Stimulated activated naive CD4-positive, alpha-beta T cell (primary cell): ENCODE results near the gene TALDO1.
A peak's percentile ranks its signal among the peaks of the same experiment; 100 is the strongest.
"Not testable (repeated sequence)": the region's sequence is repeated elsewhere in the genome, so short reads cannot be mapped to it uniquely, and the experiment has no call there.

Experiments used
- DNase-seq, 6 experiments: peaks; one replicate each; lab custom pipeline; 2025; lab: John Stamatoyannopoulos, UW

Gene TALDO1

GRCh38 chr11:719214-720016 is 27.8 kb upstream of the TALDO1 start:
- DNase-seq = no peak

- no peak for DNase-seq
These were observed 27.1 kb upstream of the TALDO1 start for GRCh38 chr11:720017-720641.

DNA sequence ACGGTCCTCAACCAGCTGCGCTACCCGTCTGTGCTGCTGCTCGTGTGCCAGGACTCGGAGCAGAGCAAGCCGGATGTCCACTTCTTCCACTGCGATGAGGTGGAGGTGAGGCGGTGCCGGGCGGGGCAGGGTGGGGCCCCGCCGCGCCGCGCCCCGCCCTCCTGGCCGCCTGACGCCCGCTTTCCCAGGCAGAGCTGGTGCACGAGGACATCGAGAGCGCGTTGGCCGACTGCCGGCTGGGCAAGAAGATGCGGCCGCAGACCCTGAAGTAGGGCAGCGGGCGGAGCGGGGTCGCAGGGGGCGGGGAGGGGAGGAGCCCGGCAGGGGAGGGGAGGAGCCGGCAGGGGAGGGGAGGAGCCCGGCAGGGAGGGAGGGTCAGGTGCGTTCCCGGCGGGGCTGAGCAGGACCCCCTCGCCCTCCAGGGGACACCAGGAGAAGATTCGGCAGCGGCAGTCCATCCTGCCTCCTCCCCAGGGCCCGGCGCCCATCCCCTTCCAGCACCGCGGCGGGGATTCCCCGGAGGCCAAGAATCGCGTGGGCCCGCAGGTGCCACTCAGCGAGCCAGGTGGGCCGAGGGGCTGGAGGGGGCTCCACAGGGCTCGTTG is 26.5 kb upstream of the TALDO1 start:
- DNase-seq = peak in 3 of 6 experiments; percentile 55 to 73 (median 70)

DNA sequence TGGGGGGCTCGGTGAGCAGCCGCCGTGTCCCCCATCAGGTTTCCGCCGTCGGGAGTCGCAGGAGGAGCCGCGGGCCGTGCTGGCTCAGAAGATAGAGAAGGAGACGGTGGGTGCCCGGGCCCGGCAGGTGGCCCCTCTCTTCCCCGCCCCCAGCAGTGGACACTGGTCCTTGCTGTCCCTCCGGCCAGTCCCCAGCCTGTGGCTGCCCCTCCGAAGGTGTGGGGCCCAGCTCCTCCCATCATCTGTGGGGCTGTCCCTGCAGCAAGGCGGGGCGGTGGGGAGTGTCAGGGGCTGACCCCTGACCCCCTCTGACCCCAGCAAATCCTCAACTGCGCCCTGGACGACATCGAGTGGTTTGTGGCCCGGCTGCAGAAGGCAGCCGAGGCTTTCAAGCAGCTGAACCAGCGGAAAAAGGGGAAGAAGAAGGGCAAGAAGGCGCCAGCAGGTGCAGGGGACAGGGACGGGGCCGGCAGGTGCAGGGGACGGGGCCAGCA is 26.0 kb upstream of the TALDO1 start:
- no peak for DNase-seq

DNA sequence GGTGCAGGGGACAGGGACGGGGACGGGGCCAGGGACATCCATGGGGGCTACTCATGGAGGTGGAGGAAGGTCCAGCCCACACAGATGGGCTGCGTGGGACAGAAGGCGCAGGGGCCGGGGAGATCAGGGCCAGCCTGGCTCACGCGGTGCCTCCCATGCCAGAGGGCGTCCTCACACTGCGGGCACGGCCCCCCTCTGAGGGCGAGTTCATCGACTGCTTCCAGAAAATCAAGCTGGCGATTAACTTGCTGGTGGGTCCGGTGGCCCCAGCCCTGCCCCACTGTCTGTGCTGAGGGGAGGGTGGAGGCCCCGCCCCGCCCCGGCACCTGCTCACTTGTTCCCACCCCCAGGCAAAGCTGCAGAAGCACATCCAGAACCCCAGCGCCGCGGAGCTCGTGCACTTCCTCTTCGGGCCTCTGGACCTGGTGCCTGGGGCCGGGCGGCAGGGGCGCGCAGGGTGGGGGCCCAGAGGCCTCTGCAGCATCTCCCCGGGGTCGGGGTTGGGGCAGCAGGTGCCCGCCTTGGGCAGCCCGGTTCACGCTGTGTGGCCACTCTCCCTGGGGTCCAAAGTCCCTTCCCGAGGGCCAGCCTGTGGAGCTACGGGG is 25.4 kb upstream of the TALDO1 start:
- peak in 5 of 6 experiments; percentile 29 to 61 (median 49) for DNase-seq

DNA sequence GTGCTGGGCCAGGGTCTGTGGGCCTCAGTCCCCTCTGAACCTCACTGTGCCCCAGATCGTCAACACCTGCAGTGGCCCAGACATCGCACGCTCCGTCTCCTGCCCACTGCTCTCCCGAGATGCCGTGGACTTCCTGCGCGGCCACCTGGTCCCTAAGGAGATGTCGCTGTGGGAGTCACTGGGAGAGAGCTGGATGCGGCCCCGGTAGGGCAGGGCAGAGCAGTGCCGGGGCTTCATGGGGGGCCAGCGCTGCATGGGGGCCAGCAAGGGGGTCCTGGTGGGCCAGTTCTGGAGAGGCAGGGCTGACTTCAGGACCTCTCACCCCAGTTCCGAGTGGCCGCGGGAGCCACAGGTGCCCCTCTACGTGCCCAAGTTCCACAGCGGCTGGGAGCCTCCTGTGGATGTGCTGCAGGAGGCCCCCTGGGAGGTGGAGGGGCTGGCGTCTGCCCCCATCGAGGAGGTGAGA is 24.9 kb upstream of the TALDO1 start:
- DNase-seq = no peak

DNA sequence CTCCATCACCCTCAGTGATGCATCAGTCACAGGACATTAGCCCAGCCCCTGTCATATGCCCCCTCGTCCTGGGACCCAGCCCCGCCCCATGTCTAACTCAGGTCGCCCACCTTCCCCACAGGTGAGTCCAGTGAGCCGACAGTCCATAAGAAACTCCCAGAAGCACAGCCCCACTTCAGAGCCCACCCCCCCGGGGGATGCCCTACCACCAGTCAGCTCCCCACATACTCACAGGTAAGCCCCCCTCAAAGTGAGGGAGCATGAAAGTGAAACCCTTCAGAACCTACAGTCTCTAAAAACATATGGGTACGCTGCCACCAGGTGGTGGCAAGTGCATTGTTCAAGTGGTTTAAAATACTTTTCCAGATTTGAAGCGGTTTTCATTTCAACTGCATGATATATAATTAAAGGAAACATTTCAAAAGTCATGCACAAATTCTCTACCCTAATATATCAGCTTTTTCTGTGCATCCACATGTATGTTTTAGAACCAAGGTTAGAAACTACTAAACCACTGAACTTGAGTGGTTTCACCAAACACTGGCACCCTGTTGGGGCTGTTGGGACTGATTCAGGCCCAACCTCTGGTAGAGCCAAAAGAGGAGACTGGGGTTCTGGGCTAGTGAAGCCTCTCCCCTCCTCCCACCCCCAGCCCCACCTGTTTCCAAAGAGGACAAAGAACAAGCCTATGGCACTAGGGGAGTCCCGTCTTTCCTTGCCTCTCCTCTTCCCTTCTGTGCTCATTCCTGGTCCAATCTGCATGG is 24.0 kb upstream of the TALDO1 start:
- peak in 5 of 6 experiments; percentile 27 to 66 (median 37) for DNase-seq

GRCh38 chr11:724049-724777 is 23.1 kb upstream of the TALDO1 start:
- DNase-seq = no peak

GRCh38 chr11:724778-725386 is 22.4 kb upstream of the TALDO1 start:
- DNase-seq = no peak

GRCh38 chr11:725624-726202 is 21.6 kb upstream of the TALDO1 start:
- DNase-seq = no peak

DNA sequence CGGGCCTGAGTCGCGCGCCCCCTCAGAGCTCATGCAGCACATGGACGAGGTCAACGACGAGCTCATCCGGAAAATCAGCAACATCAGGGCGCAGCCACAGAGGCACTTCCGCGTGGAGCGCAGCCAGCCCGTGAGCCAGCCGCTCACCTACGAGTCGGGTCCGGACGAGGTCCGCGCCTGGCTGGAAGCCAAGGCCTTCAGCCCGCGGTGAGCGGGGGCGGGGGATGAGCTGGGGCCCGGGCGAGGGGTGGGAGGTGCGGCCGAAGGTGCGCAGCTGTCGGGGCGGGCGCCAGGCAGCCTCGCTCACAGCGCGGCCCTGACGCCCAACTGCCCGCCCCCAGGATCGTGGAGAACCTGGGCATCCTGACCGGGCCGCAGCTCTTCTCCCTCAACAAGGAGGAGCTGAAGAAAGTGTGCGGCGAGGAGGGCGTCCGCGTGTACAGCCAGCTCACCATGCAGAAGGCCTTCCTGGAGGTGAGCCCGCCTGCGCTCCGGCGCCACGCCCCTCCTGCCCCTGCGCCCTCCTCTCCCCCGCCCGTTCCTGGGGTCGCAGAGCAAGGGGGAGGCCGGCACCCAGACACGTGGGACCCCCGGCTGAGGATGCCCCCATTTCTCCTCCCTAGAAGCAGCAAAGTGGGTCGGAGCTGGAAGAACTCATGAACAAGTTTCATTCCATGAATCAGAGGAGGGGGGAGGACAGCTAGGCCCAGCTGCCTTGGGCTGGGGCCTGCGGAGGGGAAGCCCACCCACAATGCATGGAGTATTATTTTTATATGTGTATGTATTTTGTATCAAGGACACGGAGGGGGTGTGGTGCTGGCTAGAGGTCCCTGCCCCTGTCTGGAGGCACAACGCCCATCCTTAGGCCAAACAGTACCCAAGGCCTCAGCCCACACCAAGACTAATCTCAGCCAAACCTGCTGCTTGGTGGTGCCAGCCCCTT is 20.7 kb upstream of the TALDO1 start:
- DNase-seq = peak in 4 of 6 experiments; percentile 19 to 52 (median 33)

GRCh38 chr11:727281-727701 is 20.0 kb upstream of the TALDO1 start:
- DNase-seq = no peak

DNA sequence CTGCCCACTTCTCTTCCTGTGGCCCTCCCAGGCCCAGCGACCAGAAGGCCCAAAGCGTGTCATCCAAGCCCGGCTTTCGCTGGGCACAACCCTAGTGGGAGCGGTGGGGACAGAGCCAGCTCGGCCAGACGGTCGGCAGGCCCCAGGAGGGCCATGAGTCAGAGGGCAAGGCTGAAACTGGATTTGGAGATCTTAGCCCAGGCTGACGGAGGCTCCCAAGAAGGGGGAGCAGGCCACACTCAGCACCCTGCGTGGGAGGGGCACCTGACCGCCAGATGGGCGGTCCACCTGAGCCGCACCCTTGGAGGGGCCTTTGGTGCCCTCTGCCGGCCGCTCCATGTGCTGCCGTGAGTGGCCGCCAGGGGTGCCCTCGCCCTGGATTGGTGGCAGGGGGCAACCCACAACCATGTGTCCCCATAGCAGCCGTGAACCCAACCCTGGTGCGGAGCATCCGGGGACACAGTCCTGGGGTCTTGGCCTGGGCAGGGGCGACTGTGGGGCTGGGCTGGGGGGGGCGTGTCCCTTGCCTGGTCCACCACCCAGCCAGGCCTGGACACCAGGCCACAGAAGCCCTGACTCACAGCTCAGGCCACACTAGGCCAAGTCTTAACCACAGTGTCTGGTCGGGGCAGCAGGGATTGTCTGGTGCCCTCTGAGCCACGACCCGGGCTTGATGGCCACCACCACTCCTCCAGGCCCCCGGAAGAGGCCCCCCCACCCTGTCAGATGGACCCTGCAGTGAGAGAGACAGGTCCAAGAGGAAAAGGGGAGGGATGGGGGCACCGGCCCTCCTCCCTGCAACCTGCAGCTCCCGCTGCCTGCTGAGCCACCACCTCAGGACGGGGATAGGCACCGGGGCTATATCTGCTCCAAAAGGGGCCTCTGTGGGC is 19.2 kb upstream of the TALDO1 start:
- DNase-seq = peak in 5 of 6 experiments; percentile 60 to 75 (median 72)

DNA sequence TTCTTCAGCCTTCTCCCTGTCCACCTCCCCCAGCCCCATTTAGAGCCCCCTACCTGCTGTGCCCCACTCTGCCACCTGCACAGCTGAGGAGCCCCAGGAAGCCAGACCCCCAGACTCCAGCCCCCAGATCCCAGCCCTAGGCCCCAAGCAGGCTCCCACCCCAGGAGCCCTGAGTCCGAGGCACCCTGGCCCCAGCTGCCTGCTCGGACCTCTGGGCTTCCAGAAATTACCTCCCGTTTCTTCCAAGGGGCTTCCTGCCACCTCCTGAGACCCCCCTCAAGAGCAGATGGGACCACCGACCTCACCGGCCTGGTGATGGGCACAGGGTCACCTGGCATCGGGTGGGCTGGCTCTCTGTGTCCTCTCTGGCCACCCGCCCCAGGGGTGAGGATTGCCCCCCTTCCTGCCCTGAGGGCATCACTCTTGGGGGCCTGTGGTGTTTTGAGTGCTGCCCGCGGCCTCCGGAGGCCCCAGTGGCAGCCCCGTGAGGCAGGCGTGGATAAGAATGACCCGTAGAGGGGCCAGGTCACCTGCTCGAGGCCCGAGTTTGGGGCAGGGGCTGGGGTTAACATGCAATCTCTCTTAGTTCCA is 18.3 kb upstream of the TALDO1 start:
- no peak for DNase-seq

DNA sequence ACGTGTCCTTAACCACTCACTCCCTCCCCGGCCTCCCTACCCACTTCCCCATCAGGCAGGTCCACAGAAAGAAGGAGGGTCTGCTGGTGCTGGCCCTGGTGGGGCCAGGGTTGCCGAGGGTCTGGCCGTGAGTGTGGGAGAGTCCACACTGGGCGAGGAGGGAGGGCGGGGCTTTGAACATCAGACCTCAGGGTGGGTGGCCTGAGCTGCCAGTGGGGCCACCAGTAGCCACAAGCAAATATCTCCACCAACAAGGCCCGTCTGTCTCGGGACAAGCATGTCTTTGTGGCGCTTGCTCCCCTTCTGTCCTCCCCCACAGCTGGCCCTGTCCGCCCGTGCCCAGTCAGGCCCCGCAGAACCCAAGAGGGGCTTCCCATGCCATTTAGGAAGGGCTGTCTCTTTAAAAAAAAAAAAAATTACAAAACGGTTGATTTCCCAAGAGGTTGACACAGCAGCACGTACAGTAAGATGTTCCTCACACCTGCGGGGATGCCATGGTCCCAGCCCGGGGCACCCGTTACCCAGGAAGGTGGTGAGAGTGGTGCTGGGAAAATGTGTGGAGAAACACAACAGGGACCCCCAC is 17.7 kb upstream of the TALDO1 start:
- no peak for DNase-seq

DNA sequence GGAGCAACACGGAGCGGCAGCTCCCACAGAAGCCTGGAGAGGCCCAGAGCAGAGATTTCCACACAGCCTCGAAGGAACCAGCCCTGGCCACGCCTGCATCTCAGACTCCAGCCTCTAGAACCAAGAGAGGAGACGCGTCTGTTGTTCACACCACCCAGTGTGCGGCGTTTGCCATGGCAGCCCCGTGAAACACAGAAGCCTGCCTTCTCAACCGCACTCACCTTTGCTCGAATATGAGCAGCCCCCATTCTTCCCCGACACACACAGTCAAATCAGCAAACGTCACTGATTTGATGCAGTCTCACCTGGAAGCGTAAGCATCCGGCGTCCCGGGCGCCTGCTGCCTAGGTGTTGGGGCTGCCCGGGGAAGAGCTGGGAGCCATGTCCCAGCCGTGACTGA is 14.2 kb upstream of the TALDO1 start:
- DNase-seq = no peak

GRCh38 chr11:734541-734940 is 12.7 kb upstream of the TALDO1 start:
- DNase-seq = not testable (repeated sequence)
